ENCODE measurements around the gene STYXL1.

Gene STYXL1

GRCh38 chr7:76072243-76073148, 24.7 kb upstream of the STYXL1 start:
- peaks cover 2% of the 10 kb centered on the region for H3K4me1 ChIP-seq
- H2AFZ ChIP-seq = no peak overlapping the region
- H3K27me3 ChIP-seq (ENCODE audit: control insufficient read depth, insufficient read depth, low read length) = no peaks in the 10 kb centered on the region
- H3K9me3 ChIP-seq (ENCODE audit: control insufficient read depth, low read length) = no peaks in the 10 kb centered on the region
- no peak overlapping the region for H3K4me2 ChIP-seq (ENCODE audit: low read length)
- H3K9ac ChIP-seq = no peak overlapping the region
- no peak for TF ChIP-seq CTCF (IDR thresholded peaks at IDR 0.05)
- H3K79me2 ChIP-seq = no peaks in the 10 kb centered on the region
- no peak overlapping the region for H3K27ac ChIP-seq
- H3K4me3 ChIP-seq (ENCODE audit: low read depth, low read length) = no peak overlapping the region
- H3K36me3 ChIP-seq (ENCODE audit: control insufficient read depth, insufficient read depth, low read length) = no peaks in the 10 kb centered on the region

- no peaks in the 10 kb centered on the region for H3K27me3 ChIP-seq (ENCODE audit: control insufficient read depth, insufficient read depth, low read length)
- no peak overlapping the region for H3K9ac ChIP-seq
Observed at GRCh38 chr7:76071316-76072242, 23.8 kb upstream of the STYXL1 start.

GRCh38 chr7:76069238-76069638, 21.4 kb upstream of the STYXL1 start:
- Histone ChIP-seq H3K27ac (peak overlapping the region; percentile 32), H3K27me3 (ENCODE audit: control insufficient read depth, insufficient read depth, low read length) (no peaks in the 10 kb centered on the region), H3K4me1 (no peaks in the 10 kb centered on the region), H3K9me3 (ENCODE audit: control insufficient read depth, low read length) (no peaks in the 10 kb centered on the region), H3K4me2 (ENCODE audit: low read length) (no peak overlapping the region), H3K79me2 (no peaks in the 10 kb centered on the region), H3K4me3 (ENCODE audit: low read depth, low read length) (no peak overlapping the region), H3K36me3 (ENCODE audit: control insufficient read depth, insufficient read depth, low read length) (no peaks in the 10 kb centered on the region), H2AFZ (peak overlapping the region; percentile 72), H3K9ac (no peak overlapping the region)
- TF ChIP-seq CTCF (IDR thresholded peaks at IDR 0.05) = peak; percentile 43

More at GRCh38 chr7:76071316-76072242, 23.8 kb upstream of the STYXL1 start:
- no peak for TF ChIP-seq CTCF (IDR thresholded peaks at IDR 0.05)
- Histone ChIP-seq H3K4me1 (no peaks in the 10 kb centered on the region), H3K27ac (no peak overlapping the region), H3K79me2 (no peaks in the 10 kb centered on the region), H2AFZ (no peak overlapping the region), H3K9me3 (ENCODE audit: control insufficient read depth, low read length) (no peaks in the 10 kb centered on the region), H3K4me3 (ENCODE audit: low read depth, low read length) (no peak overlapping the region), H3K36me3 (ENCODE audit: control insufficient read depth, insufficient read depth, low read length) (no peaks in the 10 kb centered on the region), H3K4me2 (ENCODE audit: low read length) (no peak overlapping the region)

GRCh38 chr7:76066716-76067503, 19.1 kb upstream of the STYXL1 start:
- no peak overlapping the region for H2AFZ ChIP-seq
- no peak overlapping the region for H3K4me2 ChIP-seq (ENCODE audit: low read length)
- no peak overlapping the region for H3K27ac ChIP-seq
- no peak for TF ChIP-seq CTCF (IDR thresholded peaks at IDR 0.05)
- H3K9me3 ChIP-seq (ENCODE audit: control insufficient read depth, low read length) = no peaks in the 10 kb centered on the region
- no peak overlapping the region for H3K4me3 ChIP-seq (ENCODE audit: low read depth, low read length)
- no peaks in the 10 kb centered on the region for H3K36me3 ChIP-seq (ENCODE audit: control insufficient read depth, insufficient read depth, low read length)
- H3K79me2 ChIP-seq = no peaks in the 10 kb centered on the region
- no peaks in the 10 kb centered on the region for H3K4me1 ChIP-seq
- H3K27me3 ChIP-seq (ENCODE audit: control insufficient read depth, insufficient read depth, low read length) = no peaks in the 10 kb centered on the region
- H3K9ac ChIP-seq = no peak overlapping the region
